LNCaP clone FGC (cell line): ENCODE measurements around the gene HMX3.

Experiments used
- DNase-seq: peaks from one replicate; pipeline ENCODE4 v3.0.0-alpha.2; 2011; ENCODE audit warnings: low read depth
- H3K4me3 ChIP-seq: 2 replicates; pipeline ENCODE4 v1.5.1; 2011; ENCODE audit warnings: mild to moderate bottlenecking, low read depth, low read length, control low read depth
- CTCF ChIP-seq: IDR thresholded peaks from 2 replicates; pipeline ENCODE4 v1.5.1; 2012; ENCODE audit warnings: mild to moderate bottlenecking; ENCODE audit not compliant: control insufficient read depth, insufficient read depth; ENCODE audit errors: extremely low read depth

Gene HMX3

GRCh38 chr10:123153486-123154091, 17.8 kb downstream of the HMX3 start:
- no peak for DNase-seq
- no peak for TF ChIP-seq CTCF
- H3K4me3 ChIP-seq, result no peak overlapping the region

DNA sequence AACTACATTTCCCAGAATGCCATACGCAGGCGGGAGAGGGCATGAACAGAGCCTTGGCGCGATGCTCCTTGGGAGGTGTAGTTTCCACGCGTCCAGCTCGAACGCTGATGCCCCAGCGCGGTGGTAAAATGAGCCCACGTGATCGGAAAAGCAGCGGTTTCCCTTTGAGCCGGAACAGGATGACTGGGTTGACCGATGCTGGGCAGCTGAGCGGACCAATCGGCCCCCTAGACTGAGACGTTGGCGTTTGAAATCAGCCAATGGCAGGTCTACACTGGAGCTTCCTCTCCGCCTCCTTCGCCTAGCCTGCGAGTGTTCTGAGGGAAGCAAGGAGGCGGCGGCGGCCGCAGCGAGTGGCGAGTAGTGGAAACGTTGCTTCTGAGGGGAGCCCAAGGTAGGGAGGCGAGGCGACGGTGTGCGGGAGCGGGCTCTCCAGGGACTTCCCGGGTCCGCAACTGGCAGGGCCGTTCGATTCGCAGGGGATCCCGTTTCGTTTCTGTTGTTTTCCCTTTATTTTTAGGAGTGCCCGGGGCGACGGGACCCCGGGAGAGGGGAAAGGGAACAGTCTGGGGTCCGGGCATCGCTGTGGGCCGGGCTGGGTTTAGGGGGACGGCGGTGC, 18.4 kb downstream of the HMX3 start, which contains the start of gene BUB3:
Gene BUB3, plus strand, starts transcription at position 311 of the 619 bp plus-strand sequence. CDS start 516 bp downstream, outside the sequence.
- peak within 1 kb of the TSS; percentile 95 for H3K4me3 ChIP-seq
- DNase-seq, result peak; percentile 99
- no peak for TF ChIP-seq CTCF

GRCh38 chr10:123154711-123155505, 19.1 kb downstream of the HMX3 start:
- H3K4me3 ChIP-seq, result peak overlapping the region; percentile 95
- no peak for TF ChIP-seq CTCF
- peak; percentile 42 for DNase-seq

- TF ChIP-seq CTCF, result no peak
- no peak overlapping the region for H3K4me3 ChIP-seq
- DNase-seq, result no peak
These were observed 20.3 kb downstream of the HMX3 start for GRCh38 chr10:123156078-123156477.

DNA sequence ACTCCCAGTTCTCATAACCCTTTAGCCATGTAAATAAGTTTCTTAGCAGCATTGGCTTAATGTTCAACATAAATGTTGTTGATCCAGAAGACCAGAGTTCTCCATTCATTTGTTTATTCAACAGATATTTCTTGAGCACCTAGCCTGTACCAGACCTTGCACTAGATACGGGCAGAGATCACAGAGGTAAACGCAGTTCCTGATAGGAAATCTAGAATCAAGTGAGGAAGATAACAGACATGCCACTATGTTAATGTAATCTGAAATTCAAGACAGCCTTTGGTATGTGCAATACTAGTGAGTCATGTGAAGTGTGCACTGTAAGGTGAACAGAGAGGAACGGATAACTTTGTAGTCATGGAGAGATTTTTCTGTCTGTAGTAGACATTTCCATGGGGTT, 21.4 kb downstream of the HMX3 start:
- H3K4me3 ChIP-seq, result no peak overlapping the region
- no peak for DNase-seq
- no peak for TF ChIP-seq CTCF

DNA sequence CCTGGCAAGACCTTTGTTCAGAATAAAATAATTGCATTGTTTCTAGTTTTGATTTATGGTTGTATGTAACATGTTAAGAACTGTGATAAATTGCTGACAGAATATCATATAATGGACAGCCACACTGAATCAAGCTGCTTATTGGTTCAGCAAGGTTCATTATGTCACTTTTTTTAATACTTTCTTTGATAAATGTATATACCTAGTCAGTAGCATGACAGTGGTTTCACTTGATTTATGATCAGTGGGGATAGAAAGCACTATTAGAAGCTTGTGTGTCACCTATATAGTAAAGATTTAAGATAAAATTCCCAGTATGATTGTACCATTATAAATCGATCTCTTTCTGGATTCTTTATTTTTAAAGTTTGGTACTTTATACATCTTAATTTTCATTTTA, 22.9 kb downstream of the HMX3 start:
- DNase-seq, result no peak
- TF ChIP-seq CTCF, result no peak
- H3K4me3 ChIP-seq, result no peak overlapping the region
